Measurements from ENCODE around the gene SLC16A12.

The SLC16A12 gene, protein sequence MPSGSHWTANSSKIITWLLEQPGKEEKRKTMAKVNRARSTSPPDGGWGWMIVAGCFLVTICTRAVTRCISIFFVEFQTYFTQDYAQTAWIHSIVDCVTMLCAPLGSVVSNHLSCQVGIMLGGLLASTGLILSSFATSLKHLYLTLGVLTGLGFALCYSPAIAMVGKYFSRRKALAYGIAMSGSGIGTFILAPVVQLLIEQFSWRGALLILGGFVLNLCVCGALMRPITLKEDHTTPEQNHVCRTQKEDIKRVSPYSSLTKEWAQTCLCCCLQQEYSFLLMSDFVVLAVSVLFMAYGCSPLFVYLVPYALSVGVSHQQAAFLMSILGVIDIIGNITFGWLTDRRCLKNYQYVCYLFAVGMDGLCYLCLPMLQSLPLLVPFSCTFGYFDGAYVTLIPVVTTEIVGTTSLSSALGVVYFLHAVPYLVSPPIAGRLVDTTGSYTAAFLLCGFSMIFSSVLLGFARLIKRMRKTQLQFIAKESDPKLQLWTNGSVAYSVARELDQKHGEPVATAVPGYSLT

DNA sequence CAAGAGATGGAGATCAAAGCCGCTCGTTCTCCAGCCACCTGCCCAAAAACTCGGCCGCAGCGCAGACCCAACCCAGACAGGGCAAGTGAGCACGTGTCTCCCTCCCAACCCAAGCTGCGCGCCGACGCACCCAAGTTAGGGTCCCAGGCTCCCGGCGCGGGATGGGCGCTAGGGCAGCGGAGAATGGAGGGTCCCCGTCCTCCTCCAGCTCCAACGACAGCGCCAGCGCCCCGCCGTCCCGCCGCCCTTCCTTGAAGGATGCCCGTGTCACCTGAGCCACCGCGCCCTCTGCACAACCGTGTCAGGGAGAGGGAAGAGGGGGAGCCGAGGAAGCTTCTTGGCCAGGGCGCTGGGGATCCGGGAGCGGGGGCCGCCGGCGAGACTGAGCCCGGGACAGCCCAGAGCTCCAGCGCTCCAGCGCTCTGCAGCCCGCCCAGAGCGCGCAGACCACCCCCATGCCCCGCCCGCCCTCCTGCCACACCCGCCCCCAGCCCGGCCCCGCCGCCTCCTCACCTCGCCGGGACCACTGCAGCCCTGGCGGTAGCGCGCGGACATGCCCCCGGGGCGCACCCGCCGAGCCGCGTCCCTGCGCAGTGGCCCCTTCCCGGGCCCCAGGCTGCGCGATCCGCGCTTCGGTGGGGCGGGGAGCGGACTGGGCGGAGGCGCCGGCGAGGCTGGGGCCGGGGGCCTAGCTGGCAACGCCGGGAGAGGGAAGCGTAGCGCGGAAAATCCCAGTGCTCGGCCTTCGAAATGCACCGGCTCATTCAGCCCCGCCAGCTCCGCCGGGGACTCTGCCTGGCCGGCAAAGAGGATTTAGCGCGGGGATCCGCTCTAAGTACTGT, at the start of gene SLC16A12:
Gene SLC16A12 (minus strand): TSS at position 424 of the 842 bp plus-strand sequence. CDS start 73,016 bp downstream, outside the sequence.
- DNase-seq = no peak

DNA sequence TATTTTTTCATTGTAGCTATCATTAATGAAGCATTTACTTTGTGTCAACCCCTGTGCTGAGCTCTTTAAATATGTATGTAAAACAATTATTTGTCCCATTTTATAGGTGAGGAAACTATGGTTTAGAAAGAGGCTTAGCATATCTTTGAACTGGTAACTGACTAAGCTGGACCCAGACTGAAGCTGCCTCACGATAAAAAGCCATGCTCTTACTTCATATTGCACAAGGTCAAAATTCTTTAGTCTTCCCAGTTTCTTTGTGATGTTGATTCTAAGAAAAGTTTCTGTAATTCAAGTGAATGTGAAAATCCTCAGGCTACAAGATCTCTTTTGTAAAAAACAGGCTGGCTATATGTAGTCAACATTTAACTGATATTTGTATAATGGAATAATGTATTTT, 46.6 kb upstream of the SLC16A12 start:
- no peak for DNase-seq

DNA sequence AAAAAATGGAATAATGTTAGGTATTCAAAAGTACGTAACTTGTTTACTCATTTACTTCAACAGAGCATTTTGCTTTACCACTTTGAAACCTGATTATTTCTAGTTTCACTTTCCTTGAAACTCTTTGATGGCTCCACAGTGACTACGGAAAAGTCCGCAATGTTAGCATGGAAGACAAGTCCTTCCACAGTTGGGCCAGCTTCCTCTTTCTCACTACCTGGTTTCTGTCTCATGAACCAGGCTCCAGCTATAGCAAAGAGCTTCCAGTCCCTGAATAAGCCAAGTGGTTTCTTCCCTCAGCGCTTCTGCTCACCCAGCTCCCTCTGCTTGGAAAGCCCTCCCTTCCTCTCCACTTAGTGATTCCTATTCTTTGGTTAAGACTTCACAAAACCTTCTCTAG, 44.8 kb upstream of the SLC16A12 start:
- no peak for DNase-seq

DNA sequence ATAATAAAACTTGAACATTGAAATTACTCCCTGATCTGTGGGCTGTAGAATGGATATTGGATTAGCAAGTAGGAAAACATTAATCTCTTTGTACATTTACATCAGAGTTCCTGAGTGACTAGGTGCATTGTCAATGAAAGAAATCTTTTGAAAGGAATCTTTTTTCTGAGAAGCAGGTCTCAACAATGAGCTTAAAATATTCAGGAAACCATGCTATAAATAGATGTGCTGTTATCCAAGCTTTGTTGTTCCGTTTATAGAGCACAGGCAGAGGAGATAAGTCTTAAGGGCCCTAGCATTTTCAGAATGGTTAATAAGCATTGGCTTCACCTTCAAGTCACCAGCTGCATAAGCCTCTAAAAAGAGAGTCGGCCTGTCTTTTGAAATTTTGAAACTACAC, 41.3 kb upstream of the SLC16A12 start:
- DNase-seq = no peak

DNA sequence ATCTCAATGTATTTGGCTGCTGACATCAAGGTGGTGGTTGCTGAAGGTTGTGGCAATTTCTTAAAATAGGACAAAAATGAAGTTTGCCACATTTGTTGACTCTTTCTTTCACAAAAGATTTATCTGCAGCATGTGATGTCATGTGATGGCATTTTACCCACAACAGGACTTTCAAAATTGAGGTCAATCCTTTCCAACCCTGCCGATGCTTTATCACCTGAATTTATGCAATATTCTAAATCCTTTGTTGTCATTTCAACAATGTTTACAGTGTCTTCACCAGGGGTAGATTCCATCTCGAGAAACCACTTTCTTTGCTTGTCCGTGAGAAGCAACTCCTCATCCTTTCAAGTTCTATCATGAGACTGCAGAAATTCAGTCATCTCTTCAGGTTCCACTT, 40.6 kb upstream of the SLC16A12 start:
- DNase-seq = no peak

DNA sequence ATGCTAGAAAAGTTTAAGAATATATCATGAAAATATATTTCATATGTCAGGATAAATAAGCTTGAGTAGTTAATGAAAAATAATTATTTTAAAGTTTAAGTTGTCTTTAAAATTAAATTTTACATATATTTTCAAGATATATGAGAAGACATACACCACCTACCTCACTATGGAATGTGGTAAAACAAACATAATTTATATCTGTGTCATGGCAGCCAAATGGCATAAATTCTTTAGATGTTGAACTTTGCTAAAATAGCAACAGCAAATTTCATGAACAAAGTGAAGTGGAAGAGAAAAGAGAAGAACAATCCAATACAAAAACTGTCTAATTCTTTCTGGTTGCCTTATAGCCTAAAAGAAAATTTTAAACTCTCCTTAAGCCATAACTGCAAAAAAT, 39.6 kb upstream of the SLC16A12 start:
- DNase-seq = no peak

DNA sequence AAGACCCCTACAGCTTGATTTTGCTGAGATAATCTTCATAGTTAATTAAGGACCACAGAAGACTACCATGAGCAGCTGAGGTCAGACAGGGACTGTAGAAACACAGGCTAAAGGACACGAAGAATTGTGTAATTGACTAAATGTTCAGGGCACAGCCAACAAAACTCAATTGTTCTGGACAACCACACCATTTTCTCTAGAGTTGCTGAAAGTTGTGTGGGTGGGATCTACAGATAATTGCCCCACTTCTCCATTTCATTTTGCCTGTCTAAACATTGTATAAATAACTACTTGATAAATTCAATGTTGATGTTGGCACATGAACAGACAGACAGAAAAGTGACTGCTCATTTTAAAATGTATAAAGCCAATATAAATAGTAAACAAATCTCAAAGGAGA, 39.0 kb upstream of the SLC16A12 start:
- DNase-seq = no peak

DNA sequence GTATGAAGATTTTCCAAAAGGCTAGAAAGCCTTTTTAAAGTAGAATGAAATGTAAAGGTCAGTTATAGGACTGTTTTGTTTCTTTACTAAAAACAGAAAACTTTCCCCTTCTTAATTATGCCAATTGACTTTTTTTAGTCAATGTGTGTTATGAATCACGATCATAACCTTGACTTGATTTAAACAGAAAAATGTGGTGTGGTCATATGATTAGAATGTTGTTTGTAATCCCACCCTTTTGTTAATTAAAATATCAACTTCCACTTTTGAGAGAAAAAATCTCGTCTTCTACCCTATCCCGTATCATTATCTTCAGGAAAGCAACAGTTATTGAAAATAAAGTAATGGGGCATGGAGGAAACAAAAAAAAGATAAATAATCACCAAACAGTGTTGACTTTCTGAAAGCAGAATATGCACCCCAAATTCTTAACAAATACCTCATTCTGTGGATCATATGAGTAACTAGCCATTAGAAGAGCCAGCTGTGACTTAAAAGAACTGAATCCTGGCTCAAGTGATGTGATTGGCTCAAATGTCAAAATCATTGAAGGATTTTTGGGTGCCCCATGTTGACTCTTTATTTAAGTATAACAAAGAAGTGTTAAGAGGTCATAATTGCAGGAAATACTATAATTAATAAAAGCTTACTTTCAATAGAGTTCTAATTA, 32.3 kb upstream of the SLC16A12 start:
- DNase-seq = no peak

DNA sequence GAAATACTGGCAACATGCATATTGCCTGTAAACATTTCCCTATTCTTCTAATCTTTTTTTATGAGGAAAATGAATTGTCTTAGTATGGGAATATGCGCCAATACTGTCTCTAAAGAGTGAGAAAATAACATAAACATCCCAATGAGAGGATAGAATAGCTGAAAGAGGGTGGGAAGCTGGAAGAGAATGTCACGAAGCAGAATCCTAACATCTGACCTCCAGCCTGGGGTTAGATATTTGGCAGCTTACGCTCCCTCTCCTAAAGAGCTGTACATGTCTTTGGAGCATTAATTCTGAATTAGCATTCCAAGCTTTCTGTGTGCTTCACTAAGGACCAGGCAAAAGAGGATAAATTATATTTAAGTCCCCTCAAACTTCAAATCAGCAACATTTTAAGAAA, 31.6 kb upstream of the SLC16A12 start:
- DNase-seq = no peak

DNA sequence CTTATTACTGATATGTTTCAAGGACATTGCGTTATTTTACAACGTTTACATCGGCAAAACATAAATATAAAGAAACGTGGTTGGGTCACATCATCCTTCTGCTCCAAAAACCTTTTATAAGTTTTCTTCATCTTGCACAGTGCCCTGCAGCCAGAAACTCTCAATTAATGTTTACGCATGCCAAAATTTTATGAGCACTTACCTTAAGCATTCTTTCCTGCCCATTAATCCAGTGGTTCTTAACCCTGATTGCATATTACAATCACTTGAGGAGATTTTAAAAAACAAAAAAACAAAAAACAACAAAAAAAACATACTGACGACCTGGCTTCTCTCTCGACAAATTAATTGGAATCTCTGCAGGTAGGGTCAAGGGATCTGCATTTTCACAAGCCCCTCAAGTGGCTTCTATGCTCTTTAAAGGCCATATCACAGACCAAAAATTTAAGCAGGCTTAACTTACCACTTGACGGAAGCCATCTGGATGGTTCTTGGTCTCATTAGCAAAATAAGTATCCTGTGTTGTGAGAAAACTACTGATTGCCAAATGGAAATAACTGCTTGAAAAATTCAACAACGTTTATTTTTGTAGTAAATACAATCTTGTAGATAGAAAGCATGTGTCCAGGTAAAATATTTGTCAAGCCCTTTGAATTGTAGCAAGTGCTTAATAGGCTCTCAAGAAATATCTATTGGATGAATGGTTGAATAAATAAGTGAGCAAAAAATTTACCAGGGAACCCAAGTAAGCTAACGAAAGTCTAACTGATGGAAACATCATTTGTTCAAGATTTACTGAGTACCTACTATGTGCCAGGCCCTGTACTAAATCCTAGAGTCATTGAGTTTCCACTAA, 30.9 kb upstream of the SLC16A12 start:
- no peak for DNase-seq

DNA sequence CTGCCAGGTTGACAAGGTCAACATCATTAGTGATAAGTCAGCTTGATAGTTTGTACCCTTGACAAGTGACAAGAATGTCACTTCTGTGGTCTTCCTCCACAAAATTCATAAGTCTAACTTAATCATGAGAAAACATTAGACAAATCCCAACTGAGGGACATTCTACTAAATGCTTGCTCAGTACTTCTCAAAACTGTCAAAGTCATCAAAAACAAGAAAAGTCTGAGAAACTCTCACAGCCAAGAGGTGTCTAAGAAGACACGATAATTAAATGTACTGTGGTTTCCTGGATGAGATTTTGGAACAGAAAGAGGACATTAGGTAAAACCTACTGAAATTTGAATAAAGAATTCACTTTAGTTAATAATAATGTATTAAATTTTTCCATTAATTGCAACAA, 29.8 kb upstream of the SLC16A12 start:
- no peak for DNase-seq

DNA sequence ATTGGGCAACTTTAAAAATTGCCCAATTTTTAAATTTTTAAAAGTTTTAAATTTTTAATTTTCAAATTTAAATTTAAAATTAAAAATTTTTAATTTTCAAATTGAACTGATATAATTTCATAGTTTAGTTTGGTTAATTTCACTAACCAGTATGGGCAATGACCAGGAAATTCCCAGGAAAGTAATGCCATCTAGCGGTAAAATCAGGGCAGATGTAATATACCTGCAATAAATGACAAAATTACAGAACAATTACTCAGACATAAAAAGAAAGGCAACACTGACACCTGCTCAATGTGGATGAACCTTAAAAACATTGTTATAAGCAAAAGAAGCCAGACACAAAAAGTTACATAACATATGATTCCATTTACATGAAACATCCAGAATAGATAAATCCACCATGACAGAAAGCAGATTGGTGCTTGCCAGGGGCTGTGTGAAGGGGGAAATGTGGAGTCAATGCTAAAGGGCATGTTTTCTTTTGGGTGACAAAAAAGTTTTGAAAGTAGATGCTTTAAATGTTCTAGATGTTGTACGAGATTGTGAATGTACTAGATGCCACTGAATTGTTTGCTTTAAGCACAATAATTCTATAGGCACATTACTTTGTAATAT, 28.6 kb upstream of the SLC16A12 start:
- peak; percentile 48 for DNase-seq

DNA sequence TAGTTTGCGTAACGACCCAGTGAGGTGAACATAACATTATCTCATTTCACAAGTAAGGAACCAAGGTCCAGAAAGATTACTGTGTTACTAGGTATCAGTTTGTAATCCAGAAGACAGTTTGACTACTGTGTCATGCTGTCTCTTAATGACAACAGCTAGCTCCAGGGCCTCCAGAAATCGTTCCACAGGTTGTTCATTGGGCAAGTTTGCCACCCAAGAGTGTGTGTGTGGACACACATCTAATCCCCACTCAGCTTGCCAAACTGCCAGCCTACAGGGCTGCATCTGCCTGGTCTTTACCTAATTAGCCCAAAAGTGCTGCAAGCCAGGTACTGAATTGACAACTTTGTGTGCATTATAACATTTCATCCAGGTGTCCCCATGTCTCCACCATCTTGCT, 27.9 kb upstream of the SLC16A12 start:
- no peak for DNase-seq

DNA sequence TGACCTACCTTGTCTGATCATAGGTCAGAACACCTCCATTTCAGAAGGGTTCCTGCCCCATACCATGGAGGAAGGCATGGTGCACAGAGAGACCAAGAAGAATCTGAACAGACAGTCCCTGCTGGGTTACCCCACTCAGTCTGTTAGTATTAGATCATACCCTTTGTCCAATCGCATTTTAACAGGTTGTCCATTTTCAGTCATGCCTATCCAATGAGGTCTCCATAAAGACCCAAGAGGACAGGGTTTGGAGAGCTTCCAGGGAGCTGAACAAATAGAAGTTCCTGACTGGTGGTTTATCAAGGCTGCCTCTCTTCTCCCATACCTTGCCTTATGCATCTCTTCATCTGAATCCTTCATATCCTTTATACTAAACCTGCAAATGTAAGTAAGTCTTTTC, 21.2 kb upstream of the SLC16A12 start:
- no peak for DNase-seq

DNA sequence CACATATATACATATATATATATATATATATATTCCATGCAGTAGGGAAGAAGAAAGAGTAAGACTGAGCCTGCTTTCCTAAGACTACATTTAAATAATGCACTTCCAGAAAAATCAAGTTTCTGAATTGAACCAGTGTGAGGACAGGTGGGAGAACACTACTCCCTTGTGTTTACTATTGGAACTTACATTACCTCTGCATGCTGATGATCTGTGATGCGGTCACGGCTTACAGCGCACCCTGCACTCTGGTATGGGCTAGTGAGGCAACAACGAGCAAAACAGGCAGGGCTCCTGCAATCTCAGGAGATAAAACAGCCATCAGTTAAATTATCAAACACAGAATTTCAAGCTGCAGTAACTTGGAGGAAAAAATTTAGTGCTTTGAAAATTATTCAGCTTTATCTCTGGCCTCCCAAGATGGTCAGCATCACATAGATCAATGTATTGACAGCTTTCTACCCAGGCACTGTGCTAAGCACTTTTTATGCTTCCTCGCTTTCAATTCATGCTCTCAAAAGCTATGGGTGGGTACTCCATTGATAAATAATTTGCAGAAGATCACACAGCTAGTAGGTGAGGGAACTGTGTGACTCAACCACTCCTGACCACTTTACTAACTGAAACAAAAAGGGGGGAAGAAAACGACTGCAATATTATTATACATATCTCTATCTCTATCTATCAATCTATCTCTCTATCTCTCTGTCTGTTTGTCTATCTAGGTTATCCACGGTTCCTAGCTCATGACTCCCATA, 20.5 kb upstream of the SLC16A12 start:
- DNase-seq = no peak

DNA sequence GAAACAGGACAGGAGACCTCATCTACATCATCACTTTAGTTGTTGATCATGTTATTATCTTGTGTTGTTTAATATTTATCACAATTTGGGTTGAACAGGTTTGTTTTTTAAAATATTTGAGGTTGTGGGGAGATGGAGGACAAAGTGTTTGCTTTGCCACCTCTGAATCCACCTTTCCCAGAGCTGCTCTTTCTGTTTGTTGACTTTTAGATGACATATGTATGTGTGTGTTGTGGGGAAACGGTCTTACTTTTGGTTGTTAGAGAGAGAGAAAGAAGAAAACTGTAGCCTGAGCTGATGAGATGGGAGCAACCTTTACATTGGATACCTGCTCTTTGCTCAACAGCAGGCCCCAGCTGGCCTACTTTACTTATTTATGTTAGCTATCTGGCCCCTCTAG, 19.0 kb upstream of the SLC16A12 start:
- DNase-seq = no peak

DNA sequence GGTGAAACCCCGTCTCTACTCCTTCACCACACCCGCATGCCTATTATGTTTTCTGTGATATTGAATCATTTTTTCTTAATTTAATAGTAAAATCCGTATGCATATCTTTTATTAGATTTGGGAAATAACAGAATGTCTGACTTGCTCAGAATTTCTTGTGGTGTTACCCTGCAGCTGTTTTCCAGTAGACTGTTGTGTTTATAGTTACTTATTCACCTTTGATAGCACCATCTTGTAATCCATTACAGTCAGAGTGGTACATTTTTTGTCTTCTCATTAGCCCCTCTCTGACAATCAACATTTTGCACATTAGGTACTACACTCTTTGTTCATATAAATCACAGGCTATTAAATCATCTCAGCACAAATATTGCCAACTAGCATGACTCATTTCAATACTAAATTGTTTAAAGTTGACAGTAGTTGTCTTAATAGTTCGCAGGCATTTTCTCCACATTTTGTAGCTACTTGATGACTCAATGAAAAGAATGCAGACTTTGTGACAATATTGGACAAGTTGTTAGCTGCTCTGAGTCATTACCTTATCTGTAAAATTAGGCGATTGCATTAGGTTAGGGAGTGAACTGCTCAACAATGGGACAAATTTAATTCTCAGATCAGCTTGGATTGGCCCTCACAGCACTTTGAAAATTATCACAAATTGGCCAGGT, 17.8 kb upstream of the SLC16A12 start:
- no peak for DNase-seq

DNA sequence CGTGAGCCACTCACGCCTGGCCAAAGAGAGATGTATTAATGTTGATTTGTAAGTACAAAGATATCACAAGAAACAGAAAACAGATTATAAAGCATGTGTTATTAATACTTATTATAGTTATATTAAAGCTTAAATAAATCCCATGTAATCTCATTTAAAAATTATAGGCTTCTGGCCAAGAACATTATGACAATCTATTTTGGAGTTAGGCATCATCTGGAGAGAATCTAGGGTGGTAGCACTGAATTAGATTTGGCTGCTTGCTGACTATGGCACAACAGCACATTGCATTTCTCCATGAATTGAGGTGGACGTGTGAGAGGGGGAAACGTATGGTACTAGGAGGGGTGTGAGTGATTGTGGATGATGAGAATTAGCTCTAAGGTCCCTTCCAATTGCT, 16.8 kb upstream of the SLC16A12 start:
- no peak for DNase-seq

DNA sequence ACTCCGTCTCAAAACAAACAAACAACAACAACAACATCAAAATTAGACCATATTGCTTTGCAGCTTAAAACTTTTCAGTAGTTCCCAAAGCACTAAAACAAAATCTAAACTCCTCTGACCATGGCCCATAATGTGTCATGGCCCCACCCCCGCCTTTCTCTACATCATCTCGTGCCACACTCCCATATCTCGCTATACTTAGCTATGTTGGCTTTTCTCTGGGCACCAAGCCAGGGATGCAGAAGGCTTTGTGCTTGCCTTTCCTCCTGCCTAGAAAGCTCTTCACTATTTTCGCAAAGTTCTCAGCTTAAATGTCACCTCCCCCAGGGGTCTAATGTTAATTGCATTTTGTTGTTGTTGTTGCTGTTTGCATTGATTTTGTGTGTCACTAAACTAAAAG, 15.1 kb upstream of the SLC16A12 start:
- no peak for DNase-seq

DNA sequence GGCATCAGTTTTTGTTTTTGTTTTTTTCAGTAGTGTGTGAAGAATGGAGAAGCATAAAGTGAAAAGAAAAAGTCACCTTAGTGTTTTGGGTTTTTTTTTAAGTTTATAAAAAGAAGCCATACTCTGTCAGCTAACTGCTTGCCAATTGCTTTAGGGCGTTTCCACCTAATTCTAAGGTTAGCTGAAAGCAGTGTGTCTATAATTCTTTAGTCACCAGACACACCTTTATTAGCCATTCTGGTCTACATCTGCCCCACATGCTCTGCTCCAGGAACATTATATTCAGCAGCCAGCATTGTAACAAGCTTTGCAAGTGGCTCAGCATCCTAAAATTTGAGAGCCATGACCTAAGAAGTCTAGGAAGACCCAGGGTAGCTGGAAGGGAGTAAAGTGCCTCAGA, 14.1 kb upstream of the SLC16A12 start:
- DNase-seq = no peak

DNA sequence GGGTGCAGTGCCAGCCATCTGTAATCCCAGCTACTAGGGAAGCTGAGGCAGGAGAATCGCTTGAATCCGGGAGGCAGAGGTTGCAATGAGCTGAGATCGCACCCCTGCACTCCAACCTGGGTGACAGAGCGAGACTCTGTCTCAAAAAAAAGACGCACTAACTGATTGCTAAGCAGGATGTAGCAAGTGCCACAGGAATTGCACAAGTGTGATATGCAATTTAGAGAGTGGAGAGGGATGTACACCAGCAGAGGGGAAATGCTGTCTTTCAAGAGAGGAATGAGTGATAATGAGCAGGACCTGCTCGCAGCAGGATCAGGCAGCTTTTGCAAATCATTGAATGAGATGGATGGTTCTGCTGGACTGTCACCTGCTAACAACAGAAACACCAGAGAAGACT, 13.3 kb upstream of the SLC16A12 start:
- DNase-seq = no peak
